ENCODE data around the gene LATS2. TPM values are rescaled to one million over a fixed set of nuclear protein-coding genes. Genes with fewer than 3 reads are reported as not detected.
"Not testable (repeated sequence)": the region's sequence is repeated elsewhere in the genome, so short reads cannot be mapped to it uniquely, and the experiment has no call there.

Gene LATS2
- total RNA-seq, 2 donors from 2014 or later: 7.5 to 14.8 TPM

DNA sequence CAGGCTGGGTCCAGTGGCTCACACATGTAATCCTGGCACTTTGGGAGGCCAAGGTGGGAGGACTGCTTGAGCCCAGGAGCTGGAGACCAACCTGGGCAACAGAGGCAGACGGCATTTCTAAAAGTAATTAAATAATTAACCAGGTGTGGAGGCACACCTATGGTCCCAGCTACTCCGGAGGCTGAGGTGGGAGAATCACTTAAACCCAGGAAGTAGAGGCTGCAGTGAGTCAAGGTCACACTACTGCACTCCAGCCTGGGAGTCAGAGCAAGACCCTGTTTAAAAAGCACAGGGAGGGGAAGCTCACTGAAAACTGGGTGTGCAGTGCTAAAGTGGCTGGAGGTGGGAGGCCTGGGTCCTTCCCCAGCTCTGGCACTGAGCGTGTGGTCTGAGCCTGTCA, 9.7 kb downstream of the LATS2 start:
- intact Hi-C loops (cut with DNase I, micrococcal nuclease): no loop called here
- DNase-seq (no peak), ATAC-seq (no peak)

DNA sequence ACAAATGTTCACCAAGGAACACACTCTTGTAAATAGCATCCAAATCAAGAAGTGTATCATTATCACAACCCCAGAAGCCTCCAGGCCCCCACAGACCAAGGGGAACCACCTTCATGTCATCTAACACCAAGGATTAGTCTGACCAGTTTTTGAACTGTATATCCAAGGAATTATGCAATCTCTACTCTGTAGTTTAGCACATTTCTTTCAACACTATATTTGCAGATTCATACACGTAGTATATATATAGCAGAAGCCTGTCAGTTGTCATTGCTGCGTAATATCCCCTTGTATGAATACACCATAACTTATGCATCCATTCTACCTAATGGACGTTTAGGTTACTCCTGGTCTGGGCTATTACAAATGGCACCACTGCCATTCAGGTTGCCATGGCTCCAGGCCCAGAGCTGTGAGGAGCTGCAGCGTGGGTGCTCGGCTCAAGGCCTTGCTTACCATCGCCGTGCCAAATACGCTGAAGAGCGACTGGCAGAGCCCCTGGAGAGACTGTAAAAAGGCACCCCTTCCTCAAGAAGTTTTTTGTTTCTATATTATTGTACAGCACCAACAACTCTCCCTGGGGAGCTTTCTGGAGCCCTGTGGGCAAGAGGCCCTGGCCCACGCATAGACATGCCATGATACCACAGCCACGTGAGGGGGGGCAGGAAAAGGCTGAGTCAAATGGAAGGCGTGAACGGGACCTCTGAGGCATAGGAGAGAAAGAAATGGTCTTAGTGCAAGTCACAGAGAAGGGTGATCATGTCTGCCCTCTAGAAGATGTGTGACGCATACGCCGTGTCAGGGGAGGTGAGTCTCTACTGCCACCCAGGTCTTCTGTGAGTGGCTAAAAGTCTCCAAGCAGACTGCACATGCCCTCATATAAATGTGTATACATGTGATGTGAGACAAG, 10.8 kb downstream of the LATS2 start:
- intact Hi-C loops (cut with DNase I, micrococcal nuclease): no loop called here
- ATAC-seq: no peak

GRCh38 chr13:21049731-21050130, 11.7 kb downstream of the LATS2 start:
- ATAC-seq; DNase-seq; intact Hi-C loops (cut with DNase I, micrococcal nuclease): not testable (repeated sequence)

More for the DNA sequence above, 10.8 kb downstream of the LATS2 start:
- no peak for DNase-seq

- DNase-seq (no peak), ATAC-seq (no peak)
- intact Hi-C loops (cut with DNase I, micrococcal nuclease): no loop called here
Measured at GRCh38 chr13:21048901-21049698, 12.3 kb downstream of the LATS2 start.

DNA sequence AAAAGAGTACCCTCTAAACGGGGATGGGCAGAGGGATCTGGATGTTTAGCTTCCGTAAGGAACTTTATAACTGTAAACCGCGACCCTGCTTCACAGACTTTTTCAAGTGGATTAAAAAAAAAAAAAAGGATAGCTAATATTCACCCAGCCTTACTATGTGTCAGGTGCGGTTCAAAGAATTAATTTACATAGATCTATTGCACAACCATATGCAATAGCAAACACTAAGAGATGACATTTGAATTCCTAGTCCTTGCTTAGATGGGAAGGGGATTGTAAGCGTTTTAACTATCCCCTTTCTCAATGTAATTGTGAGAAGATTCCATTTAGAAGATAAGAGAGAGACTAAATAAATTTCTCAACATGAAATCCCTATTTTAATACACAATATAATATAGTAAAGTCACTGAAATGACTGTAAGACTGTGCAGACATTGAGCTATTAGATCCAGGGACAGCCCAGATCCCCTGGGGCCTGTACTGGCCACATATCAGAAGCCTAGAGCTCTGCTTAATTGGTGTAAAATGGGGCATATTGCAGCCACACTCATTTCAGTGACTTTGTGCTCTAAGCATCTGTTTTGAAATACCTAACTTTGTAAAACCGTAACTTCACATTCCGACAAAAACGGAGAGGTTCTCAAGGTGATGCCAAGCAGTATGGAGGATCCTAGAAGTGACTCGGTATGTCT, 13.6 kb downstream of the LATS2 start:
- no peak for DNase-seq
- intact Hi-C loops (cut with DNase I, micrococcal nuclease): no loop called here
- no peak for ATAC-seq

DNA sequence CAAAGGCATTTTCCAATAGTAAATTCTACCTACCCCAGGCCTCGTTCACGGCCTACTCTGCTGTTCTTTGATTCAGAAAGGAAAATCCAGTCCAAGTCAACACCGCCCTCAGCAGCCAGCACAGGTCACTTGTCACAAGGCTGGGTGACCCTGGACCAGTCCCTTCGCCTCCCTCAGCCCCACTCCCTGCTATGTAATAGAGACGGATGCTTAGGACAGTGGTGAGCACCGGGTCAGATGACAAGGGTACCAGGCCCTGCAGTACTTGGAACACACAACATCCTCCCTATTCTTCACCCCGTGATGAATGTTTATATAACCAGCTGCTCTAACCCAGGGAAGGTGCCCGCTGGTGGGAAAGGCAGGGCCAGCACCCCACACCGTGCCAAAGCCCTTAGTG, 14.3 kb downstream of the LATS2 start:
- ATAC-seq (no peak), DNase-seq (no peak)
- intact Hi-C loops (cut with DNase I, micrococcal nuclease): no loop called here

DNA sequence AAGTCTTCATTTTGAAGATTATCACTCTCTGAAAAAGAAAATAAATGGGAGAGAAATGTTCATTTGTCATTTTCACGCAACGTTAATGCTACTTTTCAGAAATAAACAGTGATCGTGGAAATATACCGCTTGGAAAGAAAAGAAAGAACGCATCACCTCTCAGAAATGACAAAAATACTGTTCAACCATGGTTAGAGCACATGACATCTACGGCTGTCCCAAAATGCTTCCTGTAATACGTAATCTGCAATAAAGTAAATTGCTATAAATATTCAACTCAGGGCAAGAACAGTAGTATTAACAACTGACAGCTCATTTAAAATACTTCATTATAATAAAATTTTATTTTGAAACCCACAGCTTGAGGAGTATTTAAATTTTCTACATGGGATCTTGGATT, 15.2 kb downstream of the LATS2 start:
- intact Hi-C loops (cut with DNase I, micrococcal nuclease): no loop called here
- DNase-seq (no peak), ATAC-seq (no peak)

DNA sequence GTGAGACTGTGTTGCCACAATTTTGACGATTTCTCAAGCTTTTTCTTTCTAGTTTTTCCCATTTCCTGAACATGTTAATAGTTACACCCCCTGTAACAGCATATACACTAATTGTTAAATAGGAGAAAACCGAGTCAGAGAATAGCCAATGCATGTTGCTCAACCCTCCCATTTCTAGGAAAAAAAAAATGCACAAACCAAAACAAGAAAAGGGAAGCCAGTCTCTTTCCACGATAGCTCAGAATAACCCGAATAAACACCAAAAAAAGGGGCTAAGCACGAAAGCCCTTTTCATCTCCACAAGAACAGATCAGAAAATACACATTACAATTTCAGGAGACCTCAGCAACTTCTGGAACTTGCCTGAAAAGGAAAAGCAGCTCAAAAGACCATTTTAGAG, 16.3 kb downstream of the LATS2 start:
- ATAC-seq (no peak), DNase-seq (no peak)
- intact Hi-C loops (cut with DNase I, micrococcal nuclease): no loop called here

GRCh38 chr13:21043898-21044297, 17.5 kb downstream of the LATS2 start:
- no peak for DNase-seq
- intact Hi-C loops (cut with DNase I, micrococcal nuclease): no loop called here
- ATAC-seq: no peak

DNA sequence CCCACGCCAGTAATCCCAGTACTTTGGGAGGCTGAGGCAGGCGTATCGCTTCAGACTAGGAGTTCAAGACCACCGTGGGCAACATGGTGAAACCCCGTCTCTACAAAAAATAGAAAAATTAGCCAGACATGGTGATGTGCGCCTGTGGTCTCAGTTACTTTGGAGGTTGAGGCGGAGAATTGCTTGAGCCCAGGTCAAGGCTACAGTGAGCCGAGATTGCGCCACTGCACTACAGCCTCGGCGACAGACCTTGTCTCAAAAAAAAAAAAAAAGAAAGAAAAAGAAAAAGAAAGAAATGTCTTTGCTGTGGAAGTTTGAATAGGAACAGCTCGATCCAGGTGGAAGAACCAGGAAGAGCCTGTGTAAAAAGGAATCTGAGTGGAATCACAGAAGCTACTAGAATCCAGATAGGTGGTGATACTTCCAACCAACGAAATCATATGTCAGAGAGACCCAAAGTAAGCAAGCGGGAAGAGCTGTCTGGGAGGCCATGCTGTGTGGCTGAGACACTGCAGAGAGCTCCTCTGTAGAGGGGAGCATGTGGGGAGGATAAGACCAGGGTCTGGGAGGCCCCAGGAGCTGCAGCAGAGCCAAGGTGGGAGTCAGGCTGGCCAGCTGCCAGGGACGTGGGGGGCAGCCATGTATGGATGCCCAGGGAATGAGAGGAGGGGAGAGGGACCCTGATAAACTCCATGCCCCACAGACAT, 21.1 kb downstream of the LATS2 start:
- intact Hi-C loops (cut with DNase I, micrococcal nuclease): no loop called here
- ATAC-seq: no peak
- no peak for DNase-seq

DNA sequence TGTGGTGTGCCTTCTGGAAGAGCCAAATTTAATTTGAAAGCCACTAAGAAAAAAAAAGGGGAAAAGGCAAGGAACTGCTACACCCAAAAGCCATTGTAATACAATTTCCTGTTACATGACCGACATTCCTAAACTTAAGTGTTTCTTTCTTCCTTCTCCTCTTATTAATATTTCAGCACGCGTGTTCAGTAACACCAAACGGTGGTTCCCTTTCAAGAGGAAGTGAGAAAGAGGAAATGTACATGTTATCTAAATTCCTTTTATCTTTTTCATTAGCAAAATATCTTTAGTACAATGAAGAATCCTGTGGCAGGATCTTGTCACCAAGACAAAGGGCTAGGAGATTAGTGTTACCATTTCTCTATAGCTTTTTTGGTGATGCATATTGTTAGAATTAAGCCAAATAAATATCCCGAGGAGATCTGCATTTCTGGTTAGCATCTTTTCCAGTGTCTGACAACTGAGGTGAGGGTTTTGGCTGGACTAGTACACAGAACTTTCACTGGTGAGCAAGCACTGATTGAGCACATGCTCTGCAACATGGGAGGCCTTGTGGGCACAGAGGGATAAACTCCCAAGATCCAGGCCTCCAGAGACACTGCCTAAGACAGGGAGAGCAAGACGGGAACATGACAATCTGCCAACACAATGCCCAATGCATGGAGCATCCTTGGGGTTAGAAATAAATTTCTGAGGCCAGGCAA, 22.1 kb downstream of the LATS2 start:
- ATAC-seq (no peak), DNase-seq (no peak)
- intact Hi-C loops (cut with DNase I, micrococcal nuclease): no loop called here

DNA sequence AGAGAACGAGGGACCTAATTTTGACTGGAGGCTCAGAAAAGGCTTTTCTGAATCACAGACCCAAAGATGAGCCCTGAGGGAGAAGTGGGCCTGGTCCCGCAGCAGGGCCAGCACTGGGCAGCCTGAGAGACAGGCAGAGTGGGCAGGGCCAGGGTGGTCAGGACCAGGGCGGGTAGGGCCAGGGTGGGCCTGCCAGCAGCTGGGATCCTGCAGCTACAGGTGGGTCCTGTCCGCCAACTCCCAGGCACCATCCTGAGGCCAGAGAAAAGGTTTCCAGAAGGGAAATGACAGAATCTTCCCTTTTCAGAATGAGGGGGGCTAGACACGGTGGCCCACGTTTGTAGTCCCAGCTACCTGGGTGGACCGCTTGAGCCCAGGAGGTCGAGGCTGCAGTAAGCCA, 23.7 kb downstream of the LATS2 start:
- DNase-seq (no peak), ATAC-seq (no peak)
- intact Hi-C loops (cut with DNase I, micrococcal nuclease): no loop called here

- intact Hi-C loops (cut with DNase I, micrococcal nuclease): no loop called here
- no peak for DNase-seq
- ATAC-seq: no peak
Measured at GRCh38 chr13:21035498-21035897, 25.9 kb downstream of the LATS2 start.

GRCh38 chr13:21034603-21035191, 26.7 kb downstream of the LATS2 start:
- no peak for ATAC-seq
- intact Hi-C loops (cut with DNase I, micrococcal nuclease): no loop called here
- DNase-seq: no peak

DNA sequence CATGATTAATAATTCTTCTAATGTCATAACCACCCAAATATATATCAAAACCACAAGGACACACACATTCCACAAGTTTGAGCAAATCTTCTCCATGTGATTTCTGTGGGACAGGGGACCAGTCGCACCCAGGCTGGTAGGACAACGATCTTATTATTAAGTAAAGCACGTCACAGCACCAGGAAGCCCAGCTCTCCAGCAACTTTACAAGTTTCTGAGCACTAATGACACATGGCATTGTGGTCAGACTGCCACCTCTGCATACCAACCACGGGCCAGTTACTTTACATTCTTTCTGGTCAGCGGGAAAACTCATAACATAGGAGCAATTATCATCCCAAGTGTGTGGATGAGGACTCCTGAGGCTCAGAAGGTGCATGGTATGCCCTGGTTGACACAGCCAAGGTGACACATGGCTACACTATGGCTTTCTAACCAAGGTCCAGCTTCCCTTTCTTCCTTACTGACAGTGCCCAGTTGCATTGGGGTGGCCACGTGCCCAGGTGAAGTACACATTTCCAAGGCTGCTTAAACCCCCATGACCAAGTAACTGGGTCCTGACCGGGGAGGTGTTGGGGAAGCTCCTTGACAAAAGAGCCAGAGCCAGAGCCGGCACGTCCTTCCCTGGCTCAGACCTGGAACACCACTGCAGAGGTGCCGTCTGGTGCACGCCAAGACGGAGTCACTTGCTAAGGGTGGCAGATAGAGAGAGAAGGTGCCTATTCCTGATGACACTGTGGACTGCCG, 27.4 kb downstream of the LATS2 start:
- ATAC-seq (no peak), DNase-seq (no peak)
- intact Hi-C loops (cut with DNase I, micrococcal nuclease): no loop called here

GRCh38 chr13:21033212-21033840, 28.1 kb downstream of the LATS2 start:
- ATAC-seq (no peak), DNase-seq (peak in 1 of 2 donors; percentile 44)
- intact Hi-C loops (cut with DNase I, micrococcal nuclease): no loop called here

- ATAC-seq (no peak), DNase-seq (no peak)
- intact Hi-C loops (cut with DNase I, micrococcal nuclease): no loop called here
Measured at GRCh38 chr13:21032656-21033055, 28.7 kb downstream of the LATS2 start.
